ENCODE results near the gene IRF1.
"Not testable (repeated sequence)": the region's sequence is repeated elsewhere in the genome, so short reads cannot be mapped to it uniquely, and the experiment has no call there.

IRF1 gene, protein sequence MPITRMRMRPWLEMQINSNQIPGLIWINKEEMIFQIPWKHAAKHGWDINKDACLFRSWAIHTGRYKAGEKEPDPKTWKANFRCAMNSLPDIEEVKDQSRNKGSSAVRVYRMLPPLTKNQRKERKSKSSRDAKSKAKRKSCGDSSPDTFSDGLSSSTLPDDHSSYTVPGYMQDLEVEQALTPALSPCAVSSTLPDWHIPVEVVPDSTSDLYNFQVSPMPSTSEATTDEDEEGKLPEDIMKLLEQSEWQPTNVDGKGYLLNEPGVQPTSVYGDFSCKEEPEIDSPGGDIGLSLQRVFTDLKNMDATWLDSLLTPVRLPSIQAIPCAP

DNA sequence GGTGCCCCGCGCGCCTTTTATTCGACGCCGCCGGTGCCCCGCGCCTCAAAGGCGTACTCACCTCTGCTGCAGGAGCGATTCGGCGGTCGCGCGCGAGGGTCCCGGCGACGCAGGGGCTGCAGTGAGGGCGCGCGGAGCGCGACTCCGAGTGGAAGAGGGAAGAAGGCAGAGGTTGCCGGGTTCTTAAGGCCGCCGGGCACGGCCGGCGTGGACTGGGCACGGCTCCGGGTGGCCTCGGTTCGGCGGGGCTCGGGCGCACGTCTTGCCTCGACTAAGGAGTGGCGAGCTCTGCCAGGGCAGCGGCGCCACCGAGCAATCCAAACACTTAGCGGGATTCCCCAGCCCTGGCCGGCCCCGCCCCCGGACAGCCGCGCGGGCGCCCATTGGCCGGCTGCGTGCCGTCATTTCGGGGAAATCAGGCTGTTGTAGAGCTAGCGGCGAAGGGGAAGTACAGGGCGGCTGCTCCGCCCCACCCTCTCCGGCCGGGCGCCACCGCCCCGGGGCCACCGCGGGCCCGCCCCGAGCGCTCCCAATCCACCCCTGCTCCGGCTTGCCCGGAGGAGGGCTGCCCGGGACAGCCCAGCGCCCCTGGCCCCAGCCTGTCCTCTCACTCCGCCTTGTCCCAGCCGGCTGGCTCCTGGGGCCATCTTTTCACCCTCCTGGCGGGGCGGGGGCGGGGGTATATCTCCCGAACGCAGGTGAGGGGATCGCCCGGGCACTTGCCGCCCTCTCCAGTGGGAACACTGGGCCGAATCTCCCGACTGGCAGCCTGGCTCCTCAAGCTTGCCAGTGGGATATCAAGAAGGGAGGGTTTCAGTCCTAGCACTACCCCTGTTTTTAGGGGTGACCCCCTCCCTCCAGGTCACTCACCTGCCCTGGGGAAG, at the start of gene IRF1:
TSS of gene IRF1 (minus strand) at position 290 of the 884 bp plus-strand sequence. CDS start 1,295 bp downstream, outside the sequence.
- peak; percentile 99 for DNase-seq

- no peak for DNase-seq
These were observed 49.6 kb upstream of the IRF1 start for GRCh38 chr5:132540149-132540548.

- no peak for DNase-seq
These were observed 49.1 kb upstream of the IRF1 start for GRCh38 chr5:132539716-132540115.

- DNase-seq = peak; percentile 45
These were observed 40.4 kb upstream of the IRF1 start for GRCh38 chr5:132530946-132531345.

GRCh38 chr5:132528866-132529634, 38.5 kb upstream of the IRF1 start:
- DNase-seq = peak; percentile 60

- DNase-seq = no peak
These were observed 37.4 kb upstream of the IRF1 start for GRCh38 chr5:132528021-132528420.

DNA sequence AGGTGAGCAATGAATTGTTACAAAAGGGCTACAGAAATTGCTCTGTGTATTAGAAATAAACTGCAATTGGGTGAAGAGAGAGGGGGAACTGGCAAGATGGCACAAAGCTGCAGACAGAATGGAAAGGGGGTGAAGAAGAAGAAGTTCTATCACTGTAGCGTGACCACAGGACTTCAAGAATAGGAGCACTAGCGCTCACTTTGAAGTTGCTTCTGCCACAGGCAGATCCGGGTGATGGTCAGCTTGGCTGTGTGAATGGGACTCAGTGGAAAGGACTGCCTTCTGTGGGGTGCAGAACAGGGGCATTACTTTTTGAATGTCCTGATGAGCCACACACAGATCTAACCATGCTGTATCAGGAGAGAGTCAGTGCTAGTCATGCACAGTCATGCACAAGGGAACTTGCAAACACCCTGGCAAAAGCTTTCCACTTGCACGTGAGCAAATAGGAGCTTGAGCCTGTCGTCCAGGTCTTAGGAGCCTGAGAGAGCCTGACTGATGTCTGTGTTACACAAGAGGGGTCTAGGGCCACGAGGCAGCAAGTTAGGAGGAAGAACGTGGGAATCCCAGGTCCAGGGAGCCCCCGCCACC, 36.5 kb upstream of the IRF1 start:
- DNase-seq = no peak

DNA sequence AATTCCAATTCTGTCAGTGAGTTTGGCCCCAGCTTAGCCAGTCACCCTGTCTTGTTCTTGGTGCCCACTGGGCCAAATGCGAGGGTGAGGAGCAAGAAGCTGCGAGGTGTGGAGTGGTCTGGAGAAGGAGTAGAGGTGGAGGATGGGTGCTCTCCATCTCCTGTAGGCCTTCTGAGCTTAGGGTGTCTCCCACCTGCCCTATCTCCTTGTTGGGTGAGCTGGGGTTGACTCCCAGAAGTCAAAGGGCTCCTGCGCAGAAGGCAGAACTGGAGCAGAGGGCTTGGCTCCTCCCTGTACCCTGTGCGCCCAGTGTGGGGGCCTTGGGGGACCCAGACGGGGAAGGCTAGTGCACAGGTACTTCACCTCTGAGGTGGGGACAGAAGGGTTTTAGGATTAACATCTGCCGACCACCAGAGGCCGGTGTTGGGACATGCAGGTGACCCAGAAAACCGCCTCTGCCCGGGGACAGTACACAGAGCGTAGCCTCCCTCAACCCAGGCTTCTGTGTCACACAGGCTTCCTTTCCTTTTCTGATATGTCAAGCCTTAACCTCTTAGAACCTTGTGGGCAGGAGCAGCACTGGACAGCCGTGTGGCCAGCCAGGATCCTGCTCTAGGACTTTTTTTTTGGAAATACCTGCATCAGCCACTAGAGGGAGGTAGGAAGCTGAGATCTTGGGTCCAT, 35.9 kb upstream of the IRF1 start:
- DNase-seq = peak; percentile 59

DNA sequence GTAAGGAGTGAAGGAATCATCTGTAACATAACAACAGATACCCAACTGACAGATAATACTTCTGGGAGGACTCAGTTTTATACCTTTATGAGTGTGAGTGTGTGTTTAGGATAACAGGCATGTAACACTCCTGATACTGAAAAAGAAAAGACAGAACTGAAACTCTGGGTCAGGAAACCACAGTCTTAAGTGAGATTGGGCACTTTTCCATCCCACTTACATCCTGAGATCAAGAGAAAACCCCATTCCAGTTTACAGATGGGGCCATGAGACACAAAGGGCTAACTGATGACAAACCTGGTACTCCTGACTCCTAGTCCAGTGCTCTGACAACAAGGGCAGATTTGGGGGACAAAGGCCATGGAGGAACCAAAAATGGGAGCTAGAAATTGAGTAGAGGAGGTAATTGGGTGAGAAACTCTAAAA, 34.7 kb upstream of the IRF1 start:
- peak; percentile 73 for DNase-seq

DNA sequence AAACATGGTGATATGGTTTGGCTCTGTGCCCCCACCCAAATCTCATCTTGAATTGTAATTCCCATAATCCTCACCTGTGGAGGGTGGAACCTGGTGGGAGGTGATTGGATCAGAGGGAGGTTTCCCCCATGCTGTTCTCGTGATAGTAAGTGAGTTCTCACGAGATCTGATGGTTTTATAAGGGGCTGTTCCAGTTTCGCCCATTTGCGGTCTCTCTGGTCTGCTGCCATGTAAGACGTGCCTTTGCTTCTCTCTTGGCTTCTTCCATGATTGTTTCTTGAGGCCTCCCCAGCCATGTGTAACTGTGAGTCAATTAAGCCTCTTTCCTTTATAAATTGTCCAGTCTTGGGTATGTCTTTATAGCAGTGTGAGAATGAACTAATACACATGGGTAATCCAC, 34.3 kb upstream of the IRF1 start:
- DNase-seq = not testable (repeated sequence)

DNA sequence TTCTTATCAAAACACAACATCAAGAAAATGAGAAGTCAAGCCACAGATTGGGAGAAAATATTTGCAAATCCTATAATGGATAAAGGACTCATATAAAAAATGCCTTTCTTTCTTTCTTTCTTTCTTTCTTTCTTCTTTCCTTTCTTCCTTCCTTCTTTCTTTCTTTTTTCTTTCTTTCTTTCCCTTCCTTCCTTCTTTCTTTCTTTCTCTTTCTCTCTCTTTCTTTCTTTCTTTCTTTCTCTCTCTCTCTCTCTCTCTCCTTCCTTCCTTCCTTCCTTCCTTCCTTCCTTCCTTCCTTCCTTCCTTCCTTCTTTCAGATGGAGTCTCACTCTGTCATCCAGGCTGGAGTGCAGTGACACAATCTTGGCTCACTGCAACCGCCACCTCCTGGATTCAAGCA, 31.5 kb upstream of the IRF1 start:
- DNase-seq = not testable (repeated sequence)

DNA sequence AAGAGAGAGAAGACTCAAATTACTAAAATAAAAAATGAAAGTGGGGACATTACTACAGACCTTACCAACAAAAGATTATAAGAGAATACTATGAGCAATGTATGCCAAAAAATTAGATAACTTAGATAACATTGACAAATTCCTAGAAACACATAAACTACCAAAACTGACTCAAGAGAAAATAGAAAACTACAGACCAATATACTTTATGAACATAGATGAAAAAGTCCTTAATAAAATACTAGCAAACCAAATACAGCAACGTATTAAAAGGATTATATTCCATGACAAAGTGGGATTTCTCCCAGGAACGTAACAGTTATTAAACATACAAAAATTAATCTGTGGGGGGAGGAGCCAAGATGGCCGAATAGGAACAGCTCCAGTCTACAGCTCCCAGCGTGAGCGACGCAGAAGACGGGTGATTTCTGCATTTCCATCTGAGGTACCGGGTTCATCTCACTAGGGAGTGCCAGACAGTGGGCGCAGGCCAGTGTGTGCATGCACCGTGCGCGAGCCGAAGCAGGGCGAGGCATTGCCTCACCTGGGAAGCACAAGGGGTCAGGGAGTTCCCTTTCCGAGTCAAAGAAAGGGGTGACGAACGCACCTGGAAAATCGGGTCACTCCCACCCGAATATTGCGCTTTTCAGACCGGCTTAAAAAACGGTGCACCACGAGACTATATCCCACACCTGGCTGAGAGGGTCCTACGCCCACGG, 23.2 kb upstream of the IRF1 start:
- not testable (repeated sequence) for DNase-seq

DNA sequence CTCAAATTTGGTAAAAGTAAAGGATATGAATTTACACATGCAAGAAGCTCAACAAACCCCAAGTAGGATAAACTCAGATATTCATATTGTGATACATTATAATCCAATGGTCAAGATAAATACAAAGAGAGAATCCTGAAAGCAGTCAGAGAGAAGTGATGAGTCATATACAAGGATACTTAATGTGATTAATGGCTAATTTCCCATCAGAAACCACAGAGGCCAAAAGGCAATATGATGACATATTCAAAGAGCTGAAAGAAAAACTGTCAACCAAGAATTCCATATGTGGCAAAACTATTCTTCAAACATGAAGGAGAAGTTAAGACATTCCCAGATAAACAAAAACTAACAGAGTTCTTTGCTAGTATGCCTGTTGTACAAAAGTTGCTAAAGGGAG, 19.5 kb upstream of the IRF1 start:
- DNase-seq = no peak

- peak; percentile 48 for DNase-seq
These were observed 15.6 kb upstream of the IRF1 start for GRCh38 chr5:132506094-132506692.

- no peak for DNase-seq
These were observed 15.1 kb upstream of the IRF1 start for GRCh38 chr5:132505641-132506040.

DNA sequence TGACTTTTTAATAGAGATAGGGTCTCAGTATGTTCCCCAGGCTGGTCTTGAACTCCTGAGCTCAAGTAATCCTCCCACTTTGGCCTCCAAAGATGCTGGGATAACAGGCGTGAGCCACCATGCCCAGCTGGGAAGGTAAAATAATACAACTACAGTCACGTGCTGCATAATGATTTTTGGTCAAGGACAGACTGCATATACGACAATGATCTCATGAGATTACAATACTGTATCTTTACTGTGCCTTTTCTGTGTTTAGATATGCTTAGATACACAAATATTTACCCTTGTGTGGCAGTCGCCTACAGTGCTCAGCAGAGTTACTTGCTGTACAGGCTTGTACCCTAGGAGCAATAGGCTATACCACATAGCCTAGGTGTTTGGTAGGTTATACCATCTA, 14.2 kb upstream of the IRF1 start:
- DNase-seq = no peak

DNA sequence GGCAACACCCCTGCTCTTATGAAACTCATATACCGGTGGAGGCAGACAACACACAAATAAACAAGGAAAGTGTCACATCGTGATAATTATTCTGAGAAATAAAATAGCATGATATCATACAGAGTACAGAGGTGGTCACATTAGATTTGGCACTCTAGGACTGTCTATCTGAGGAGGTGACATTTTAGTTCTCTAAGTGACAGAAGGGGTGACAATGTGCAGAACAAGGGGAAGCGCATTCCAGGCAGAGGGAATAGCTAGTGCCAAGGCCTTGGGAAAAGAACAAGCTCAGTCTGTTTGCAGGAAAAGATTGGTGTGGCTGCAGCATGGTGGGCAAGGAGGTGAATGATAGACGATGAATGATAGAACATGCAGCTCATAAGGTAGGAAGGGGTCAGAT, 12.7 kb upstream of the IRF1 start:
- DNase-seq = no peak

GRCh38 chr5:132501961-132502931, 11.7 kb upstream of the IRF1 start:
- no peak for DNase-seq

- DNase-seq = no peak
These were observed 11.0 kb upstream of the IRF1 start for GRCh38 chr5:132501629-132501956.

Data from activated CD4-positive, alpha-beta T cell treated with anti-CD3 and anti-CD28 coated beads, Interleukin-10, Interleukin-2, amounts not matched to agents 100 ng/mL and 50 ng/mL, durations not matched to agents 16 hours and 8 hours (primary cell).